IMR-90 (cell line): ENCODE data around the gene FAM240A. TPM values are rescaled to one million over a fixed set of nuclear protein-coding genes. Genes with fewer than 3 reads are reported as not detected.

Experiments used
- ATAC-seq: fragments of 200-7000 bp; cut with Tn5 transposase; 2 replicates; pipeline ENCODE4 v1.9.1; 2020; ENCODE audit warnings: low read depth, mild to moderate bottlenecking, moderate library complexity
- BruUV-seq: library from RNA; stranded (reverse); fragments of 400-500 nt; replicated peaks from 2 replicates; lab custom pipeline; 2021; lab: Mats Ljungman, UMichigan
- CTCF ChIA-PET: fragments of 300-600 bp; formaldehyde crosslinking; extraction: SDS; loops from one replicate; lab custom pipeline; 2021; ENCODE audit warnings: antibody characterized with exemption; lab: Yijun Ruan, JAX
- POLR2A ChIA-PET: fragments of 300-600 bp; sonication (Branson Sonifier 250); formaldehyde crosslinking; loops from one replicate; lab custom pipeline; 2022; ENCODE audit warnings: antibody characterized with exemption; ENCODE audit not compliant: unreplicated experiment; lab: Charles Lee
- DNase-seq: peaks from one replicate; pipeline ENCODE4 v3.0.0; 2013
- H2AFZ ChIP-seq: replicated peaks from 2 replicates; pipeline ENCODE3; 2013; ENCODE audit warnings: low read length, mild to moderate bottlenecking; ENCODE audit not compliant: poor library complexity
- H2AK5ac ChIP-seq: 2 replicates; pipeline ENCODE4 v1.6.1; 2013; ENCODE audit warnings: low read depth, low read length, inconsistent platforms
- H2AK9ac ChIP-seq: replicated peaks from 2 replicates; pipeline ENCODE3; 2013; ENCODE audit warnings: mild to moderate bottlenecking, low read depth, low read length, moderate library complexity; ENCODE audit not compliant: poor library complexity
- H2BK120ac ChIP-seq: 2 replicates; pipeline ENCODE4 v1.6.1; 2013; ENCODE audit warnings: low read depth, low read length, inconsistent platforms
- H2BK15ac ChIP-seq: 3 replicates; pipeline ENCODE4 v1.6.1; 2013; ENCODE audit warnings: low read depth, low read length, inconsistent platforms
- H2BK20ac ChIP-seq: 2 replicates; pipeline ENCODE4 v1.6.1; 2013; ENCODE audit warnings: low read depth, mild to moderate bottlenecking, inconsistent platforms, low read length, moderate library complexity
- H2BK5ac ChIP-seq: 2 replicates; pipeline ENCODE4 v1.6.1; 2013; ENCODE audit warnings: mild to moderate bottlenecking, low read depth, low read length, inconsistent platforms; ENCODE audit not compliant: poor library complexity, severe bottlenecking
- H3K14ac ChIP-seq: replicated peaks from 2 replicates; pipeline ENCODE4 v1.6.1; 2013; ENCODE audit warnings: low read depth, low read length, inconsistent platforms
- H3K18ac ChIP-seq: 2 replicates; pipeline ENCODE4 v1.6.1; 2013; ENCODE audit warnings: low read depth, low read length, control low read depth
- H3K23ac ChIP-seq: 2 replicates; pipeline ENCODE4 v1.6.1; 2013; ENCODE audit warnings: low read depth, low read length, inconsistent platforms
- H3K27ac ChIP-seq: 2 replicates; pipeline ENCODE4 v1.5.1; 2013; ENCODE audit warnings: mild to moderate bottlenecking, control low read depth, low read length; ENCODE audit not compliant: insufficient read depth
- H3K27me3 ChIP-seq: 2 replicates; pipeline ENCODE4 v1.6.1; 2013; ENCODE audit warnings: low read length; ENCODE audit not compliant: control insufficient read depth, insufficient read depth
- H3K36me3 ChIP-seq: 2 replicates; pipeline ENCODE4 v1.6.1; 2013; ENCODE audit warnings: low read length, mixed read lengths; ENCODE audit not compliant: control insufficient read depth, insufficient read depth
- H3K4ac ChIP-seq: 2 replicates; pipeline ENCODE4 v1.6.1; 2013; ENCODE audit warnings: low read depth, low read length, inconsistent platforms
- H3K4me1 ChIP-seq: 2 replicates; pipeline ENCODE4 v1.6.1; 2013; ENCODE audit warnings: low read length, mixed read lengths; ENCODE audit not compliant: control insufficient read depth, insufficient read depth
- H3K4me2 ChIP-seq: 2 replicates; pipeline ENCODE4 v1.6.1; 2013; ENCODE audit warnings: low read depth, mild to moderate bottlenecking, control low read depth, low read length, moderate library complexity
- H3K4me3 ChIP-seq: 2 replicates; pipeline ENCODE4 v1.5.1; 2013; ENCODE audit warnings: low read depth, mild to moderate bottlenecking, control low read depth, low read length, moderate library complexity; ENCODE audit not compliant: insufficient read depth
- H3K56ac ChIP-seq: 2 replicates; pipeline ENCODE4 v1.6.1; 2013; ENCODE audit warnings: low read length, inconsistent platforms; ENCODE audit not compliant: insufficient read depth; ENCODE audit errors: extremely low read depth
- H3K79me1 ChIP-seq, 2 experiments: 2 replicates each; pipeline ENCODE4 v1.6.1; 2013; ENCODE audit warnings: low read length in 2 of 2, inconsistent platforms in 1 of 2, low read depth in 1 of 2
- H3K9ac ChIP-seq: 2 replicates; pipeline ENCODE4 v1.6.1; 2013; ENCODE audit warnings: low read depth, low read length, control low read depth
- H3K9me1 ChIP-seq: 2 replicates; pipeline ENCODE4 v1.6.1; 2013; ENCODE audit warnings: low read length, inconsistent platforms; ENCODE audit not compliant: insufficient read depth
- H3K9me3 ChIP-seq: 2 replicates; pipeline ENCODE4 v1.6.1; 2013; ENCODE audit warnings: low read length; ENCODE audit not compliant: control insufficient read depth, insufficient read depth
- H4K20me1 ChIP-seq: 2 replicates; pipeline ENCODE4 v1.6.1; 2013; ENCODE audit warnings: low read length, inconsistent platforms; ENCODE audit not compliant: insufficient read depth
- H4K5ac ChIP-seq: 2 replicates; pipeline ENCODE4 v1.6.1; 2013; ENCODE audit warnings: mild to moderate bottlenecking, low read depth, low read length, control low read depth
- H4K8ac ChIP-seq, 2 experiments: 2 replicates each; pipeline ENCODE4 v1.6.1; 2013; ENCODE audit warnings: low read depth in 2 of 2, low read length in 2 of 2, control low read depth in 1 of 2, inconsistent platforms in 1 of 2
- H4K91ac ChIP-seq: 2 replicates; pipeline ENCODE4 v1.6.1; 2013; ENCODE audit warnings: low read depth, low read length, inconsistent platforms; ENCODE audit not compliant: insufficient read depth
- MAFK ChIP-seq: IDR thresholded peaks from 2 replicates; pipeline ENCODE4 v1.6.1; 2012; ENCODE audit warnings: low read depth, low read length, improper control_type of control experiment
- MXI1 ChIP-seq: IDR thresholded peaks from 2 replicates; pipeline ENCODE4 v1.6.1; 2012; ENCODE audit warnings: low read depth, mild to moderate bottlenecking, low read length, moderate library complexity, borderline replicate concordance
- RFX5 ChIP-seq: IDR thresholded peaks from 2 replicates; pipeline ENCODE4 v1.8.0; 2012; ENCODE audit warnings: low read depth, mild to moderate bottlenecking, low read length, moderate library complexity
- WGBS, 2 experiments: methylation state at CpG; one replicate each; pipeline versions ENCODE4 v1.1.5 to v1.1.7; 2013; ENCODE audit warnings: missing lambda C conversion rate in 2 of 2; ENCODE audit not compliant: insufficient read length in 1 of 2; ENCODE audit errors: extremely low coverage in 2 of 2; 5-methylcytosine and 5-hydroxymethylcytosine counted together
- dilution Hi-C: fragments of 300-500 bp; cut with HindIII; formaldehyde crosslinking; loops from one replicate; pipeline ENCODE4 v1.14.3; 2018; ENCODE audit warnings: low sequenced_read_pairs; ENCODE audit not compliant: unreplicated experiment
- in situ Hi-C: fragments of 300-500 bp; cut with MboI; formaldehyde crosslinking; loops from 3 replicates; pipeline ENCODE4 v1.14.3; 2019; ENCODE audit warnings: low sequenced_read_pairs, inconsistent platforms, mixed read lengths
- intact Hi-C: fragments of 100-400 bp; cut with micrococcal nuclease; formaldehyde crosslinking; loops from 2 replicates; pipeline ENCODE4 v1.10.0; 2022
- polyA plus RNA-seq, 3 experiments: library from polyadenylated mRNA; depleted of rRNA; stranded (reverse); fragments of >200 nt; gene quantifications; 2 replicates each; pipeline ENCODE4 v1.2.3, GENCODE V29; 2012; ENCODE audit warnings: low replicate concordance in 1 of 3
- total RNA-seq: library from RNA; depleted of rRNA; stranded (reverse); fragments of >200 nt; gene quantifications from 2 replicates; pipeline ENCODE4 v1.2.3, GENCODE V29; 2012

Gene FAM240A
- total and polyA plus RNA-seq, 2 of the 4 experiments (the other 2 are of a cell fraction): not detected

GRCh38 chr3:46667061-46667621 is 54.8 kb downstream of the FAM240A start:
- ATAC-seq: no peak
- no TSS peak for BruUV-seq
- Histone ChIP-seq H3K27me3 (peaks cover 2% of the 10 kb centered on the region; the same call in 1 of the 2 replicates), H3K4me3 (no peak overlapping the region), H3K4ac (no peak overlapping the region), H4K91ac (no peak overlapping the region), H3K14ac (no peak overlapping the region), H3K36me3 (no peaks in the 10 kb centered on the region; the same call in 1 of the 2 replicates), H3K27ac (no peak overlapping the region), H2BK5ac (no peak overlapping the region), H3K23ac (no peak overlapping the region), H2BK20ac (no peak overlapping the region), H4K20me1 (no peaks in the 10 kb centered on the region), H2AFZ (peak overlapping the region; percentile 43), H3K56ac (no peak overlapping the region), H3K4me1 (peaks cover 14% of the 10 kb centered on the region), H3K9ac (no peak overlapping the region), H3K4me2 (no peak overlapping the region), H3K9me1 (no peaks in the 10 kb centered on the region; the same call in 1 of the 2 replicates), H2AK9ac (no peak overlapping the region), H2BK15ac (no peak overlapping the region), H3K18ac (no peak overlapping the region), H3K79me1 (no peaks in the 10 kb centered on the region), H2BK120ac (no peak overlapping the region), H2AK5ac (no peak overlapping the region), H4K5ac (no peak overlapping the region), H3K9me3 (no peaks in the 10 kb centered on the region), H4K8ac (no peak overlapping the region)
- in situ Hi-C loops (no loop called here), intact Hi-C loops (no loop called here), dilution Hi-C loops (no loop called here)
- ChIA-PET CTCF (no interaction called here), POLR2A (no interaction called here)
- WGBS, 2 experiments: 70% methylated on average over 4 of the region's 8 CpGs; no CpG with 5 or more reads in 1 of the 2 experiments
- no peak for DNase-seq
- TF ChIP-seq MXI1 (no peak), RFX5 (no peak), MAFK (no peak)
